Astrocyte of the hippocampus (primary cell): ENCODE results near the gene FRG2B.
"Not testable (repeated sequence)": the region's sequence is repeated elsewhere in the genome, so short reads cannot be mapped to it uniquely, and the experiment has no call there.

Experiments
- DNase-seq: peaks from one replicate; pipeline ENCODE4 v3.0.0; 2011; ENCODE audit warnings: low read depth, low spot score

FRG2B gene

GRCh38 chr10:133599869-133600268, 26.7 kb downstream of the FRG2B start:
- not testable (repeated sequence) for DNase-seq

- DNase-seq, result no peak
Observed at GRCh38 chr10:133592716-133593115, 33.9 kb downstream of the FRG2B start.

- DNase-seq, result no peak
Observed at GRCh38 chr10:133590970-133591359, 35.6 kb downstream of the FRG2B start.

- no peak for DNase-seq
Observed at GRCh38 chr10:133590226-133590969, 36.2 kb downstream of the FRG2B start.

- DNase-seq, result not testable (repeated sequence)
Observed at GRCh38 chr10:133577037-133577436, 49.6 kb downstream of the FRG2B start.
